ENCODE results near the gene SLC9A1.
A peak's percentile ranks its signal among the peaks of the same experiment; 100 is the strongest.

The SLC9A1 gene

GRCh38 chr1:27150183-27150582, 4.7 kb downstream of the SLC9A1 start:
- no peak for DNase-seq

GRCh38 chr1:27149762-27150113, 5.2 kb downstream of the SLC9A1 start:
- DNase-seq = no peak

- DNase-seq = no peak
Measured at GRCh38 chr1:27149084-27149761, 5.7 kb downstream of the SLC9A1 start.

- DNase-seq = no peak
Measured at GRCh38 chr1:27148591-27148990, 6.3 kb downstream of the SLC9A1 start.

GRCh38 chr1:27147842-27148518, 6.9 kb downstream of the SLC9A1 start:
- DNase-seq = no peak

GRCh38 chr1:27145934-27146354, 9.0 kb downstream of the SLC9A1 start:
- no peak for DNase-seq

- DNase-seq = peak; percentile 72 to 84
Measured at GRCh38 chr1:27144920-27145661, 9.8 kb downstream of the SLC9A1 start.

GRCh38 chr1:27144049-27144748, 10.7 kb downstream of the SLC9A1 start:
- DNase-seq = no peak

GRCh38 chr1:27143401-27143800, 11.5 kb downstream of the SLC9A1 start:
- no peak for DNase-seq

- DNase-seq = no peak
Measured at GRCh38 chr1:27142464-27142863, 12.5 kb downstream of the SLC9A1 start.

GRCh38 chr1:27141266-27142003, 13.5 kb downstream of the SLC9A1 start:
- DNase-seq = no peak

- peak; percentile 22 to 70 for DNase-seq
Measured at GRCh38 chr1:27139980-27140379, 14.9 kb downstream of the SLC9A1 start.

GRCh38 chr1:27138927-27139326, 16.0 kb downstream of the SLC9A1 start:
- DNase-seq = peak in 1 of 2 experiments; percentile 25

- DNase-seq = no peak
Measured at GRCh38 chr1:27138368-27138767, 16.6 kb downstream of the SLC9A1 start.

- peak in 1 of 2 experiments; percentile 52 for DNase-seq
Measured at GRCh38 chr1:27137544-27138075, 17.3 kb downstream of the SLC9A1 start.

GRCh38 chr1:27136998-27137542, 17.9 kb downstream of the SLC9A1 start:
- DNase-seq = peak; percentile 79 to 95

GRCh38 chr1:27136236-27136551, 18.7 kb downstream of the SLC9A1 start:
- no peak for DNase-seq

- DNase-seq = peak in 1 of 2 experiments; percentile 64
Measured at GRCh38 chr1:27135541-27136235, 19.2 kb downstream of the SLC9A1 start.

GRCh38 chr1:27133991-27134390, 20.9 kb downstream of the SLC9A1 start:
- no peak for DNase-seq

GRCh38 chr1:27133158-27133557, 21.8 kb downstream of the SLC9A1 start:
- DNase-seq = no peak

GRCh38 chr1:27132624-27133023, 22.3 kb downstream of the SLC9A1 start:
- no peak for DNase-seq

Measured in NCI-H524 (cell line).